GF-D8 (cell line): ENCODE results near the gene IQCE.

ENCODE experiments used
- DNase-seq: peaks from one replicate; lab custom pipeline; 2025; lab: John Stamatoyannopoulos, UW

Gene IQCE

GRCh38 chr7:2663121-2663886 is 104.5 kb downstream of the IQCE start:
- no peak for DNase-seq

GRCh38 chr7:2663960-2664359 is 105.2 kb downstream of the IQCE start:
- DNase-seq = no peak
